Measurements from ENCODE around the gene REM2.

GRCh38 chr14:22882529-22883172 is 371 bp upstream of the REM2 start:
- TF ChIP-seq, protein P1, sequence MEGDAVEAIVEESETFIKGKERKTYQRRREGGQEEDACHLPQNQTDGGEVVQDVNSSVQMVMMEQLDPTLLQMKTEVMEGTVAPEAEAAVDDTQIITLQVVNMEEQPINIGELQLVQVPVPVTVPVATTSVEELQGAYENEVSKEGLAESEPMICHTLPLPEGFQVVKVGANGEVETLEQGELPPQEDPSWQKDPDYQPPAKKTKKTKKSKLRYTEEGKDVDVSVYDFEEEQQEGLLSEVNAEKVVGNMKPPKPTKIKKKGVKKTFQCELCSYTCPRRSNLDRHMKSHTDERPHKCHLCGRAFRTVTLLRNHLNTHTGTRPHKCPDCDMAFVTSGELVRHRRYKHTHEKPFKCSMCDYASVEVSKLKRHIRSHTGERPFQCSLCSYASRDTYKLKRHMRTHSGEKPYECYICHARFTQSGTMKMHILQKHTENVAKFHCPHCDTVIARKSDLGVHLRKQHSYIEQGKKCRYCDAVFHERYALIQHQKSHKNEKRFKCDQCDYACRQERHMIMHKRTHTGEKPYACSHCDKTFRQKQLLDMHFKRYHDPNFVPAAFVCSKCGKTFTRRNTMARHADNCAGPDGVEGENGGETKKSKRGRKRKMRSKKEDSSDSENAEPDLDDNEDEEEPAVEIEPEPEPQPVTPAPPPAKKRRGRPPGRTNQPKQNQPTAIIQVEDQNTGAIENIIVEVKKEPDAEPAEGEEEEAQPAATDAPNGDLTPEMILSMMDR (conservative IDR thresholded peaks at IDR 0.05; ENCODE audit: low read depth, low read length), result no peak
- no peak for TF ChIP-seq EZH2 (IDR thresholded peaks at IDR 0.05; ENCODE audit: low read length, unreplicated experiment)
- no peak for TF ChIP-seq EZH2phosphoT487 (IDR thresholded peaks at IDR 0.05; ENCODE audit: borderline replicate concordance, low read length)
